DMS53 (cell line): ENCODE data around the gene NR1D1.

Source experiments
- DNase-seq: peaks from one replicate; lab custom pipeline; 2025; lab: John Stamatoyannopoulos, UW

NR1D1 gene

DNA sequence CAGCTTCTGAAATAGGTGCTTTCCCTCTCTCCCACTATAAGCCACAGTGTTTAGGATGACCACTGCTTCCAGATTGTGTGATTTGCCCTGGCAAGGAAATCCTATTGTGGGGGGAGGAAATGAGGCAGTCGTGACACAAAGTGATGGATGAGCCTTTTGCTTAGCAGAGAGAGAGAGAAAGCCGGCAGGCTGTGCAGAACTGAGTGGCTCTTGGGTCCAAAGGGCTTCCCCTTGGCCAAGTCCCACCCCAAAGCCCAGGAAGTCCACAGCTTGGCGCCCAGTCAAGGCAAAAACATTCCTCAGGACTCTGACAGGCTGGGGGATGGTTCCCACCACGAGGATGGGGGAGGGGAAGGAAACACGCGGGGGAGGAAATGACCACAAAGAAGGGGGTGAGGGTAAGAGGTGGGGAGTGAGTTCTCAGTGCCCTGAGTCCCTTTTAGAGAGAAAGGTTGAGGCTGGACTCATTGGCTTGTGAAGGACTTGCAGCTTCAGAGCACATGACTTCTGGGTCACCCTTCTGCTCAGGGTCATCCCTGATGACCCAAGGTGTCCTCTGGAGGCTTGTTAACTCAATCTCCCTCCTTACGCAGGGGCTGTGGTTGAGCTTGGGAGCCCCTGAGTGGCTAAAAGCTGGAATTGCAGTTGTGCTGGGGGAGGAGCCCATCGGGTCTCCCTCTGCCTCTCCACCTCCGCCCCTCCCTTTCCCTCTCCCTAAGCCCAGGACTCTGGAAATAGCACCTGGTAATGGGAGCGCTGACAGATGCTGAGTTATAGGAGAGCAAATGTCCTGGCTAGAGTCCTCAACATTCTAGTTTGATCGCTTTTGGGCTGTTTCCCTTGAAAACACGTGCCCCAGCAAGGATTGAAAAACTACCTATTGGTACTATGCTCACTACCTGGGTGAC is 11.1 kb upstream of the NR1D1 start:
- peak; percentile 96 for DNase-seq

DNA sequence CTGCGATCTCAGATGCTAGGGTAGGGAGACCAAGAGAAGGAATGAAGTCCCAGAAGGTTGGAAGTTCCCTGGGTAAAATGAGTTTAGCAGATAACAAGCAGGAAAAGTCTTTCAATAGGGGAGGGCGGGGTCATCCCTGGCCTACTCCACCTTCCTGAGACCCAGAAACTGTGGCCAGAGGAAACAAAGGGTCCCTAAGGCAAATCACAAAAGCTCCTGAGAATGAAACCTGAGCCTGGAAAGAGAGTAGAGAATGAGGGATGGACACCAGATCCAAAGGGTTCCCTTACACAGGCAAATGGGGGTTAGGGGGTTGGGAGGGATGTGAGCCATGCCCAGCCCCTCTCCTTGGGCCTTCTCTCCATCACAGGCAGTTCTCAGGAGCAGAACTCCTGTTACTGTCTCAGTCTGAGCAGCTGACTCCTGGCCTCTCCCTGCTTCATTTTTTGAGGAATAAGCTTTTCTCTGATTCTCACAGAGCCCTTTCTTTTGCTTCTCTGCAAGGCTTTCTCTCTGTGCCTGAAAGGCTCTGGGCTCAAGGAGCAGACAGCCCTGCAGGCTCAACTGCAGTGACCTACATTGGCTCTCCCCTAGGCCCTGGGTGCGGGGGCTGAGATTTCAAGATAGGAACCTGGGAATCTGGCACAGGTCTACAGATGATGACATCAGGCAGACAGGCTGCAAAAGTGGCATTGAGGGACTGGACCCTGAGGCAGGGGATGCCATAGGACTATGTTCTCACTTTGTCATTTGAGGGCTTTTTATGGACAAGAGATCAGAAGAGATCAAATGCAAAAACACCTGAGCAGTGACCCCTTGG is 9.8 kb upstream of the NR1D1 start:
- DNase-seq = no peak

- peak; percentile 18 for DNase-seq
Measured at GRCh38 chr17:40108970-40109824, 8.8 kb upstream of the NR1D1 start.

- no peak for DNase-seq
Measured at GRCh38 chr17:40107522-40108174, 7.3 kb upstream of the NR1D1 start.

- no peak for DNase-seq
Measured at GRCh38 chr17:40106760-40107521, 6.6 kb upstream of the NR1D1 start.

DNA sequence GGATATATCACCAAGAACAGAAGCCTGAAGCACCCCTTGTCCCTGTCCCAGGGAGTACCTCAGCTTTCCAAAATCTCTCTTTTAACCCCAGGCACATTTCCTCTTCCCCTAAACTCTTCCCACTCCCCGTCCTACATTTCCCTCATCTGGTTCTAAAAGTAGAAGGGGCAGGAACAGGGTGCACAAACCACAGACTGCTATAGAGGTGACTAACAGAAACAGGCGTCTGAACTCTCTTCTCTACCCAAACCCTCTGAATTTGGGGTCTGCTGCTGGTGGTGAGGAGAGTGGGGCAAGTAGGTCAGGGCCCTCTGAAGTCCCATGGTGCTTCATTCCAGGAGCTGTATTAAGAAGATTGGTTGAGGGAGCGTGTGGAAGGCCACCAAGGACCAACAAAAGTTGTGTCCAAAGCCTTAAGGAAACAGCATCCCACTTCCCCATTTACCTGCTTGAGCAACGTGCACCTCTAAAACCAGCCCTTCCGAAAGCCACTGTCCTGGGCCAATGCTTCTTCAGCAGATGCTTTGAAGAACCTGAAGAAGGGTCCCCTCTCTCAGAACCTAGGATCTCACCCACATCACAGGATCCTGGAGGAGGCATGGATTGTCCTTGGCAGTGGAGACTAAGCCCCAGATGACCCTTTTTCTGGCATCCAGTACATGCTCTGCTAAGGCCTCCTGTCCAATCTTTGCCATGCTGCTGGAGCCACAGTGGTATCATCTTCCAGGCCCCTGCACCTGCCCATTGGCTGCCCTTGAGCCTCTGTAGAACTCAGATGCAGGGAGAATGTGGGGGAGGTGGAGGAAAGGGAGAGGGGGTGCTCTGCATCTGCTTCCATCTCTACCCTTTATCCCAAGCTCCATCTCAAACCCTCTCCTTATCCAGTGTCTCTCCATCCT is 5.7 kb upstream of the NR1D1 start:
- no peak for DNase-seq

- no peak for DNase-seq
Measured at GRCh38 chr17:40104594-40105486, 4.5 kb upstream of the NR1D1 start.

DNA sequence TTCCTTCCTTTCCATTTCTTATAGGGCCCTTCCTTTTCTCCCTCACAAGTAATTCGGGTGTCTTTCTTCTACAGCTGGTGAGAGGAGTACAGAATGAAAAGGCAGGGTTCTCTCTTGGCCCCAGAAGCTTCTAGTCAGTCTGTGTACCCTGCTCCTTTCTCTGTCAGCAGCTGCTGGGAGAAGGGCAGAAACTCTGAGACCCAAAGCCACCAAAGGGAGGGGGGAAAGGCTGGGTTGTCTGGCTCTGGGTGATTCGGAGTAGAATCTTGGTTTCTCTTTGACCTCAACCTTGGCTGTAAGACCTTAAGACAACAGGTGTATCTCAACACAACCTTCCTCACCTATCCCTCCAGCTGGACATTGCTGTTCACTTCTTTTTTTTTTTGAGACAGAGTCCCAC is 3.3 kb upstream of the NR1D1 start:
- no peak for DNase-seq

GRCh38 chr17:40103071-40103661 is 2.8 kb upstream of the NR1D1 start:
- DNase-seq = no peak

- peak; percentile 20 for DNase-seq
Measured at GRCh38 chr17:40101367-40102210, 1.2 kb upstream of the NR1D1 start.

GRCh38 chr17:40100669-40101366 is 429 bp upstream of the NR1D1 start:
- DNase-seq = peak; percentile 97

GRCh38 chr17:40099619-40100418 is 570 bp downstream of the NR1D1 start:
- peak; percentile 50 for DNase-seq

DNA sequence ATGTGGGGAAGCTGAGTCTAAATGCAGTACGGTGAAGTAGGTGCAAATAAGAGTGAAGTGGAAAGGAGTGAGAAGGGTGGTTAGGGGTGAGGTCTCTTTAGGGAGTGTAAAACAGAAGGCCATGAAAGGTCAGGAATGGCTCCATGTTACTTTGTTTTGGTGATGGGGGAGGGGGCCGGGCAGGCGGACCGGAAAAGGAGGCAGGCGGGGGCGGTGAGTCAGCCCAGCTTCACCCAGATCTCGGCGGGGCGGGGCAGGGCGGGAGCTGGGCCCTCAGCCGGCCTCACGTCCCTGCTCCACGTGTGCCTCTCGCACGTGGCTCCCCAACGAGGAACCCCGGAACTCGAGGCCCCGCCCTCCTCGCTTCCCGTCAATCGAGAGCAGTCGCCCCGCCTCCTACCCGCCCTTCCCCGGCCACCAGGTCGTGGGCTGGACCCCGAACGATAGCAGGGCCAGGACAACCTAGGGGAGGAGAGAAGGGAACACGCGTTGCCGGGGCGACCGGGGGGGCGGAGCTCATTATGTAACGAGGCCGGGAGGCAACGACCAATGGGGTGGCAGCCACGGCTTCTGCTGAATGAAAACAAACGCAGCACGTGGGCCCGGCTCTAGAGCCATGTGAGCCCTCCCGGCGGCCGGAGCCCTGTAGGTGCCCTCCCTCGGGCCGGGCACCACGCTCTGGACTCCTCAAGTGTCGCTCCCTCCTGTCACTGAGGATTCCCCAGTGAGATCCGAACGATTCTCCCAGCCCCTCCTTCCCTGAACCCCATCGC is 1.4 kb downstream of the NR1D1 start:
- DNase-seq = peak; percentile 99

GRCh38 chr17:40097931-40098845 is 2.2 kb downstream of the NR1D1 start:
- DNase-seq = peak; percentile 33
